ENCODE measurements around the gene TMED8. TPM values are rescaled to one million over a fixed set of nuclear protein-coding genes. Genes with fewer than 3 reads are reported as not detected.
"Not testable (repeated sequence)": the region's sequence is repeated elsewhere in the genome, so short reads cannot be mapped to it uniquely, and the experiment has no call there.

Gene TMED8
- total RNA-seq, 1 donor from 2014 or later: 4.8 TPM

DNA sequence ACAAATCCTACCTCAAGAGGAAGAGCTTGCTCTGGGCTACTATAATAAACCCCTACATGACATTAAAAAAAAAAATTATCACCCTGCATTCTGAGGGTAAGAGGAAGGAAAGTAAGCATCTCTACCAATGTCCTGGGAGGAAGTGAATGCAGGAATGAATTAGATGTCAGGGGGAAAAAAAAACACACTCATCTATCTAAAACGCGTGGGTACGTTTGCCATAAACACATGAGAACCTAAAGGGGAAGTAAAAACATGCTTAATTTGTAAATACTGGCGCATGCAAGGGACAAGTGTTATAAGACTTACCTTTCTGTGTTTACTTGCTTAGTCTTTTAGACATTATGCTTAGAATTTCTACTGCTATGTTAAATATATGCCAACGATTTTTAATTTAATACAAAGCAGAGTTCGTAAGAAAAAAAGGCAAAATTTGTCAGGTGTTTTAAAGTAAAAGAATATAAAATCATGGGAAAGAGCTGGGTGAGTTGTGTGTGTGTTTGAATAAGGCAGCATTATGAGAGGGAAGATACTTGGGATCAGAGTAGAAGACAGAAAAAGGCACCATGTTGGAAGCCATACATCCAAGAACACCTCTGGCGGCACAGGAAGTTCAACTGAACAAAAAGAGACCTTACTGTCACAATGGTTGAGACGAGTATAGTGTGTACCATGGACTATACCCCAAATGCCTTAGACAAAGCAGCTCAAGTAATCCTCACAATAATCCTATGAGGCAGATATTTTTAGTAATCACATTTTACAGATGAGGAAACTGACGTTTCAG lies 1.5 kb downstream of the TMED8 start:
- no peak for ATAC-seq (ENCODE audit: poor library complexity)
- intact Hi-C loops (cut with DNase I): loop anchor here (5.0 kb wide), 1 partner anchor 48 kb away; no protein-coding TSS in a partner anchor

GRCh38 chr14:77372304-77372841 lies 4.5 kb downstream of the TMED8 start:
- intact Hi-C loops (cut with DNase I): no loop called here
- DNase-seq: no peak
- ATAC-seq (ENCODE audit: poor library complexity): no peak

More for the DNA sequence above, 1.5 kb downstream of the TMED8 start:
- no peak for DNase-seq

GRCh38 chr14:77369285-77369684 lies 7.6 kb downstream of the TMED8 start:
- DNase-seq: no peak
- intact Hi-C loops (cut with DNase I): no loop called here
- no peak for ATAC-seq (ENCODE audit: poor library complexity)

- intact Hi-C loops (cut with DNase I): no loop called here
- no peak for ATAC-seq (ENCODE audit: poor library complexity)
Observed at GRCh38 chr14:77364146-77364545, 12.7 kb downstream of the TMED8 start.

GRCh38 chr14:77359626-77360025 lies 17.3 kb downstream of the TMED8 start:
- no peak for ATAC-seq (ENCODE audit: poor library complexity)
- intact Hi-C loops (cut with DNase I): no loop called here

More at GRCh38 chr14:77364146-77364545, 12.7 kb downstream of the TMED8 start:
- no peak for DNase-seq

GRCh38 chr14:77356899-77357298 lies 20.0 kb downstream of the TMED8 start:
- ATAC-seq (ENCODE audit: poor library complexity): no peak
- DNase-seq: no peak
- intact Hi-C loops (cut with DNase I): no loop called here

More at GRCh38 chr14:77359626-77360025, 17.3 kb downstream of the TMED8 start:
- no peak for DNase-seq

GRCh38 chr14:77355811-77356210 lies 21.1 kb downstream of the TMED8 start:
- ATAC-seq (ENCODE audit: poor library complexity): no peak
- no peak for DNase-seq
- intact Hi-C loops (cut with DNase I): no loop called here

- intact Hi-C loops (cut with DNase I): no loop called here
- DNase-seq (no peak), ATAC-seq (ENCODE audit: poor library complexity) (no peak)
Observed at GRCh38 chr14:77353469-77354141, 23.3 kb downstream of the TMED8 start.

DNA sequence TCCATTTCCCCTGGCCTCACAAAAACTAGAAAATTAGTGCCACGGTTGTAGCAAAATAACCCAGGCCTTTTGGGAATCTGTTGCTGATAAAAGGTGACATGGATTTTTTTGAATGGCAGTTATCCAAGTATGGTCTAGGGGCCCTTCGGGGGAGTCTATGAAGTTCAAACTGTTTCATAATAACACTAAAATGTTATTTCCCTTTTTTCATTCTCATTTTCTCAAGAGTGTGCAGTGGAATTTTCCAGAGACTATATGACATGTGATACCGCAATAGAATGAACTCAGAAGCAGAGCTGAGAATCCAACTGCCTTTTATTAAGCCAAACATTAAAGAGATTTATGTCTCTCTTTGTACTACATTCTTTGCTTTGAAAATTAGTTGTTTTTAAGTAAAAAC lies 29.1 kb downstream of the TMED8 start:
- DNase-seq (no peak), ATAC-seq (ENCODE audit: poor library complexity) (no peak)
- intact Hi-C loops (cut with DNase I): no loop called here

DNA sequence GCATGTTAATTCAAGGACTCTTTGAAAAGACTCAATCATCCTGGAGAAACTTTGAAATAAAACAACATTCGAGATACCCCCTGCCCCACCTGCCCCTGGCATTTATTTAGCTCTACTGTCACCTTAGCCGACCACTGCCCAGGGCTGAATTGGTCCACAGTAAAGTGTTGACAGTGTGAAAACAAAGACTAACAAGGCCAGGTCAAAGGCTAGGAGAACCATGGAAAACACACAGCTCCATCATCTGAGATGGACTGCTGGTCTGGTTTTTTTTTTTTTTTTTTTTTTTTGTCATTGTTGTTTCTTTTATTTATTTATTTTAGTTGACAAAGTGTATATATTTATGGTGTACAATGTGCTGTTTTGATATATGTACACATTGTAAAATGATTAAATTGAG lies 30.4 kb downstream of the TMED8 start:
- ATAC-seq (ENCODE audit: poor library complexity) (no peak), DNase-seq (no peak)
- intact Hi-C loops (cut with DNase I): no loop called here

DNA sequence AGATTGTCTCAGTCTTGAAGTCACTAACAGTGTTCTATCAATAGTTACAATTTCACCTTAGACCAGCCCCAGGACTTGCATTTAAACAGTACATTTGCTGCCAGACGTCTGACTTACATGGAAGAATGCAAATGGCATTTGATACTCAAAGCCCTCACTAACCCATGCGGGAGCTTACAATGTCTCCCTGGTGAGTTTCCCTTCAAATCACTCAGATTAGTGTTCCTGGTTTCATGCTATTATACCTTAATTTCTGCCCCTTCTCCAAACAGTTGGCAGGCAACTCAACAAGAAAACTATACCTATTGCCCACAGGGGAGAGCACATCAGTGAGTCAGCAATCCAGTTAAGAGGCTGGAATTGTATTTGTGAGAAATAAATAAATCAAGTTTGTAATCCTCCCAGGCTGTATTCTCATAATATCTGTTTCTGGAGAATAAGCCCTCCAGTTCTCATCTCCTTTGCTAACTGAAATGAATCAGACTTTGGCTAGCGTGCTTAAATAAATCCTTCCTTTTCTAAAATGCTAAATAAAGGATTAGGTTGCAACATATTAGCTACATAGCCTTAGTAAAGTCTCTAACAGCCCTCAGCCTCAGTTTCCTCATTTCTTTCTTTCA lies 32.4 kb downstream of the TMED8 start:
- ATAC-seq (ENCODE audit: poor library complexity): no peak
- DNase-seq: no peak
- intact Hi-C loops (cut with DNase I): no loop called here

DNA sequence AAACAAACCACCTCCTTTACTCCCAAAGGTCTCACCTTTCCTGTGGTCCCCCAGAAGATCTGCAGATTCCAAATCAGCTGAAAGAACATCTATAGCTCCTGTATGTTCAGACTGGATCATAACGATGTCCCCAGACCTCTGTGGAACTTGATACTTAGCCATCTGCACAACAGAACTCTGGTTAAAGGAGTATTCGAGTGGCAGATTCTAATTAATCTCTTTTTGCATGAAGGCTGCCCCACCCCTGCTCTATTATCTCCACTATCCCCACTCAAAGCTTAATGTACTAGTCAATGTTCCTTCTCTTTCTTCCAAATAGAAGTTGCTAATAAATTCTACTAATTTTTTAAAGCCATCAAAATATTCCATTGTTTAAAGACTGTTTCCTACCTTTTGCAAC lies 33.2 kb downstream of the TMED8 start:
- no peak for DNase-seq
- ATAC-seq (ENCODE audit: poor library complexity): no peak
- intact Hi-C loops (cut with DNase I): no loop called here

GRCh38 chr14:77342726-77343397 lies 34.0 kb downstream of the TMED8 start:
- intact Hi-C loops (cut with DNase I): no loop called here
- ATAC-seq (ENCODE audit: poor library complexity) (no peak), DNase-seq (no peak)

GRCh38 chr14:77340389-77340788 lies 36.5 kb downstream of the TMED8 start:
- no peak for DNase-seq
- ATAC-seq (ENCODE audit: poor library complexity): no peak
- intact Hi-C loops (cut with DNase I): no loop called here

DNA sequence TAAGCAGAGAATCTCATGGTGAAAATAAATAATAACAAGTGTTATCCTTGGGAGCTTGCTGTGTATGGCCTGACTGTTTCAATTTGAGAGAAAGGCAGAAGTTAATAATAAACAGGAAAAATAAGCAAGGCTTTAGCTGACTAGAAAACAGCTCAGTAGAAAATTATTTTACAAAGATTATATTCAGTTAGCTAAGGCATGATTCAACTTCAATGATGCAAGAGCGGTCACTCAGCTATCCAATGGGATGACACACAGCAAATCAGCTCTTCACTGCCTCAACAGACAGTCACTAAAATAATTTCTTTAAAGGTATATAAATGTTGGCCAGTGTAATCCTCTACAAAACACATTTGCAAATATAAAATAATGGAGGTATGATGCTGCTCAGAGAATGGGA lies 37.5 kb downstream of the TMED8 start:
- intact Hi-C loops (cut with DNase I): no loop called here
- ATAC-seq (ENCODE audit: poor library complexity) (no peak), DNase-seq (no peak)

- intact Hi-C loops (cut with DNase I): no loop called here
- DNase-seq (no peak), ATAC-seq (ENCODE audit: poor library complexity) (no peak)
Observed at GRCh38 chr14:77338302-77338701, 38.6 kb downstream of the TMED8 start.

- ATAC-seq (ENCODE audit: poor library complexity) (no peak), DNase-seq (no peak)
- intact Hi-C loops (cut with DNase I): no loop called here
Observed at GRCh38 chr14:77337880-77338279, 39.0 kb downstream of the TMED8 start.

DNA sequence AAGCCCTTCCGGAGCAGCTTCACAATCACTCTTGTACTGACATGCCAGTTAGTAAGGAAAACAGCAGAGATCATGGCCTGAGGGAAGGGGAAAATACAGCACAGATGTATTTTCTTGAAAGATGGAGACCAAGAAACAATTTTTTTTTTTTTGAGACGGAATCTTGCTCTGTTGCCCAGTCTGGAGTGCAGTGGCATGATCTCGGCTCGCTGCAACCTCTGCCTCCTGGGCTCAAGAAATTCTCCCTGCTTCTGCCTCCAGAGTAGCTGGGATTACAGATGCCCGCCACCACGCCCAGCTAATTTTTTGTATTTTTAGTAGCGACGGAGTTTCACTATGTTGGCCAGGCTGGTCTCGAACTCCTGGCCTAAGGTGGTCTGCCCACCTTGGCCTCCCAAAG lies 39.6 kb downstream of the TMED8 start:
- ATAC-seq (ENCODE audit: poor library complexity); DNase-seq; intact Hi-C loops (cut with DNase I): not testable (repeated sequence)

- intact Hi-C loops (cut with DNase I): no loop called here
- ATAC-seq (ENCODE audit: poor library complexity): no peak
- no peak for DNase-seq
Observed at GRCh38 chr14:77335576-77335975, 41.3 kb downstream of the TMED8 start.

All from Right ventricle myocardium superior (tissue), 1 donor.